ENCODE data around the gene RSRC1. TPM values are rescaled to one million over a fixed set of nuclear protein-coding genes. Genes with fewer than 3 reads are reported as not detected.
A peak's percentile ranks its signal among the peaks of the same experiment; 100 is the strongest.

Gene RSRC1
- total and polyA plus RNA-seq, 2 of the 13 experiments (the other 11 are each of a cell fraction or from before 2014, with no cell fraction given) = 4.9 to 63.0 TPM

DNA sequence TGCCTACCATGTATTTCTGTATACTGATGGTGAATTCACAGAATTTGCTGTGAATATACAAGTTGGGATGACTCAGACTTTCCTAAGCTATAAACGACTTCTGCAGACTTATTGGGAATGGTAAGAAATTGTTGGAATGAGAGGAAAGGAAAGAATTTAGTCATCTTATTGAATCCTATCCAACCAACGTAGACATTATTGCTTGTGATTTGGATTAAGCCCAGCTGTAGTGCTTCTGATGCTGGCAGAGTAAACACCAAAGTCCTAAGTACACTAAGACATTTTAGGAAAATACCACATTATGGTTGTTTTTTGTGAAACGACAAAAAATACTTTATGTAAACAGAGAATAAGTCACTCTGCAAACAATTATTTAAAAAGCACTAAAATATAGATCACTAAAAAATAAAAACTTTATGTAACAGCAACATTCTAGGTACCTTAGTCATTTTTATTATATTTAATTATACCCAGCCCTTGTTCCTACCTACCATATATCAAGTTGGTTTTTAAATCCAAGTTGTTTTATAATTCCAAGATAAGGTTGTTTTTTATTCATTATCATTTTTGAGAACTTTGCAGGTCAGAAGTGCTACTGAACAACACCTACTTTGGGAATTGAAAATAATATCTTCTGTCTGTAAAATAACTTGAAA, 361.9 kb downstream of the RSRC1 start (continued):
- TF ChIP-seq FOXA3 (CRISPR knock-in tag; IDR thresholded peaks at IDR 0.05) = peak; percentile 78
- TF ChIP-seq REL (CRISPR knock-in tag; conservative IDR thresholded peaks at IDR 0.05) = no peak
- TF ChIP-seq ZBTB20 (CRISPR knock-in tag; IDR thresholded peaks at IDR 0.05; ENCODE audit: borderline replicate concordance, low read depth) = no peak
- no peak for TF ChIP-seq GABPA (IDR thresholded peaks at IDR 0.05; ENCODE audit: low read depth, low read length)
- TF ChIP-seq GABPA (CRISPR knock-in tag; IDR thresholded peaks at IDR 0.05; ENCODE audit: low read depth) = no peak
- no peak for TF ChIP-seq ZNF383 (CRISPR knock-in tag; IDR thresholded peaks at IDR 0.05; ENCODE audit: borderline replicate concordance)
- no peak for TF ChIP-seq ARID2 (CRISPR knock-in tag; IDR thresholded peaks at IDR 0.05; ENCODE audit: borderline replicate concordance)
- no peak for TF ChIP-seq SMYD3 (CRISPR knock-in tag; IDR thresholded peaks at IDR 0.05)
- TF ChIP-seq, protein P1, sequence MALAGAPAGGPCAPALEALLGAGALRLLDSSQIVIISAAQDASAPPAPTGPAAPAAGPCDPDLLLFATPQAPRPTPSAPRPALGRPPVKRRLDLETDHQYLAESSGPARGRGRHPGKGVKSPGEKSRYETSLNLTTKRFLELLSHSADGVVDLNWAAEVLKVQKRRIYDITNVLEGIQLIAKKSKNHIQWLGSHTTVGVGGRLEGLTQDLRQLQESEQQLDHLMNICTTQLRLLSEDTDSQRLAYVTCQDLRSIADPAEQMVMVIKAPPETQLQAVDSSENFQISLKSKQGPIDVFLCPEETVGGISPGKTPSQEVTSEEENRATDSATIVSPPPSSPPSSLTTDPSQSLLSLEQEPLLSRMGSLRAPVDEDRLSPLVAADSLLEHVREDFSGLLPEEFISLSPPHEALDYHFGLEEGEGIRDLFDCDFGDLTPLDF (CRISPR knock-in tag; IDR thresholded peaks at IDR 0.05) = no peak
- TF ChIP-seq SETDB1 (CRISPR knock-in tag; IDR thresholded peaks at IDR 0.05; ENCODE audit: borderline replicate concordance) = no peak
- TF ChIP-seq CBX5 (CRISPR knock-in tag; IDR thresholded peaks at IDR 0.05; ENCODE audit: borderline replicate concordance) = no peak
- TF ChIP-seq ZBTB2 (CRISPR knock-in tag; IDR thresholded peaks at IDR 0.05; ENCODE audit: low read depth) = no peak
- TF ChIP-seq, protein P2, sequence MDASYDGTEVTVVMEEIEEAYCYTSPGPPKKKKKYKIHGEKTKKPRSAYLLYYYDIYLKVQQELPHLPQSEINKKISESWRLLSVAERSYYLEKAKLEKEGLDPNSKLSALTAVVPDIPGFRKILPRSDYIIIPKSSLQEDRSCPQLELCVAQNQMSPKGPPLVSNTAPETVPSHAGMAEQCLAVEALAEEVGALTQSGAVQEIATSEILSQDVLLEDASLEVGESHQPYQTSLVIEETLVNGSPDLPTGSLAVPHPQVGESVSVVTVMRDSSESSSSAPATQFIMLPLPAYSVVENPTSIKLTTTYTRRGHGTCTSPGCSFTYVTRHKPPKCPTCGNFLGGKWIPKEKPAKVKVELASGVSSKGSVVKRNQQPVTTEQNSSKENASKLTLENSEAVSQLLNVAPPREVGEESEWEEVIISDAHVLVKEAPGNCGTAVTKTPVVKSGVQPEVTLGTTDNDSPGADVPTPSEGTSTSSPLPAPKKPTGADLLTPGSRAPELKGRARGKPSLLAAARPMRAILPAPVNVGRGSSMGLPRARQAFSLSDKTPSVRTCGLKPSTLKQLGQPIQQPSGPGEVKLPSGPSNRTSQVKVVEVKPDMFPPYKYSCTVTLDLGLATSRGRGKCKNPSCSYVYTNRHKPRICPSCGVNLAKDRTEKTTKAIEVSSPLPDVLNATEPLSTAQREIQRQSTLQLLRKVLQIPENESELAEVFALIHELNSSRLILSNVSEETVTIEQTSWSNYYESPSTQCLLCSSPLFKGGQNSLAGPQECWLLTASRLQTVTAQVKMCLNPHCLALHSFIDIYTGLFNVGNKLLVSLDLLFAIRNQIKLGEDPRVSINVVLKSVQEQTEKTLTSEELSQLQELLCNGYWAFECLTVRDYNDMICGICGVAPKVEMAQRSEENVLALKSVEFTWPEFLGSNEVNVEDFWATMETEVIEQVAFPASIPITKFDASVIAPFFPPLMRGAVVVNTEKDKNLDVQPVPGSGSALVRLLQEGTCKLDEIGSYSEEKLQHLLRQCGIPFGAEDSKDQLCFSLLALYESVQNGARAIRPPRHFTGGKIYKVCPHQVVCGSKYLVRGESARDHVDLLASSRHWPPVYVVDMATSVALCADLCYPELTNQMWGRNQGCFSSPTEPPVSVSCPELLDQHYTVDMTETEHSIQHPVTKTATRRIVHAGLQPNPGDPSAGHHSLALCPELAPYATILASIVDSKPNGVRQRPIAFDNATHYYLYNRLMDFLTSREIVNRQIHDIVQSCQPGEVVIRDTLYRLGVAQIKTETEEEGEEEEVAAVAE (CRISPR knock-in tag; IDR thresholded peaks at IDR 0.05; ENCODE audit: borderline replicate concordance) = 0 out of 2 replicates have a peak, but pooled peaks have one; percentile 43
- no peak for TF ChIP-seq TFDP1 (CRISPR knock-in tag; IDR thresholded peaks at IDR 0.05; ENCODE audit: borderline replicate concordance)
- no peak for TF ChIP-seq SIN3B (IDR thresholded peaks at IDR 0.05; ENCODE audit: low read length)
- no peak for TF ChIP-seq MIER3 (CRISPR knock-in tag; IDR thresholded peaks at IDR 0.05; ENCODE audit: borderline replicate concordance)
- no peak for TF ChIP-seq SP5 (CRISPR knock-in tag; IDR thresholded peaks at IDR 0.05; ENCODE audit: borderline replicate concordance, low read depth)
- TF ChIP-seq DRAP1 (CRISPR knock-in tag; IDR thresholded peaks at IDR 0.05) = no peak

Data from HepG2 (cell line).